CD14-positive monocyte (primary cell): ENCODE results near the gene SEC14L2. TPM values are rescaled to one million over a fixed set of nuclear protein-coding genes. Genes with fewer than 3 reads are reported as not detected.

ENCODE experiments used
- DNase-seq, 3 donors: peaks; one replicate each; pipeline ENCODE4 v3.0.0-alpha.2; 2011 to 2022
- H2AFZ ChIP-seq: 2 replicates; pipeline ENCODE4 v1.6.0; 2012; ENCODE audit warnings: mild to moderate bottlenecking, low read depth, low read length, inconsistent platforms; ENCODE audit not compliant: insufficient read depth, poor library complexity, severe bottlenecking
- H3K27ac ChIP-seq, 2 donors: 1 replicate in 1 of 2; 2 replicates in 1 of 2; pipeline ENCODE4 v1.5.1; 2012 to 2013; ENCODE audit warnings: low read length in 2 of 2, control low read depth in 1 of 2, inconsistent platforms in 1 of 2, low read depth in 1 of 2, mild to moderate bottlenecking in 1 of 2
- H3K27me3 ChIP-seq, 2 donors: one replicate each; pipeline versions ENCODE4 v1.6.0 to v1.6.1; 2011 to 2013; ENCODE audit warnings: low read length in 2 of 2; ENCODE audit not compliant: control insufficient read depth in 2 of 2, insufficient read depth in 2 of 2
- H3K36me3 ChIP-seq, 2 donors: replicated peaks in 1 of 2; 1 replicate in 1 of 2; 2 replicates in 1 of 2; pipeline versions ENCODE4 v1.5.1 to v1.6.1; 2012 to 2013; ENCODE audit warnings: low read length in 2 of 2, control low read depth in 1 of 2, inconsistent platforms in 1 of 2, mild to moderate bottlenecking in 1 of 2; ENCODE audit not compliant: insufficient read depth in 2 of 2, control insufficient read depth in 1 of 2
- H3K4me1 ChIP-seq, 2 donors: 1 replicate in 1 of 2; 2 replicates in 1 of 2; pipeline versions ENCODE4 v1.5.1 to v1.6.1; 2012 to 2013; ENCODE audit warnings: low read length in 2 of 2, control low read depth in 1 of 2, inconsistent platforms in 1 of 2, mild to moderate bottlenecking in 1 of 2, moderate library complexity in 1 of 2; ENCODE audit not compliant: insufficient read depth in 2 of 2, control insufficient read depth in 1 of 2
- H3K4me2 ChIP-seq: replicated peaks from 2 replicates; pipeline ENCODE3; 2012; ENCODE audit warnings: low read length, moderate library complexity, mild to moderate bottlenecking; ENCODE audit not compliant: poor library complexity, severe bottlenecking; ENCODE audit errors: extremely low read depth
- H3K4me3 ChIP-seq, 3 experiments: fragments of 200-600 bp in 1 of 3; sonication (generic) in 1 of 3; replicated peaks in 1 of 3; 1 replicate in 2 of 3; 2 replicates in 1 of 3; pipeline ENCODE4 v1.5.1; 2011 to 2013; ENCODE audit warnings: low read length in 3 of 3, mild to moderate bottlenecking in 3 of 3, control low read depth in 2 of 3, low read depth in 2 of 3, inconsistent platforms in 1 of 3, moderate library complexity in 1 of 3
- H3K79me2 ChIP-seq: 2 replicates; pipeline ENCODE4 v1.6.0; 2012; ENCODE audit warnings: mild to moderate bottlenecking, control low read depth, inconsistent platforms, low read length, moderate library complexity; ENCODE audit not compliant: insufficient read depth
- H3K9ac ChIP-seq: 2 replicates; pipeline ENCODE4 v1.6.0; 2017; ENCODE audit warnings: low read length, mild to moderate bottlenecking; ENCODE audit not compliant: insufficient read depth, poor library complexity, severe bottlenecking
- H3K9me3 ChIP-seq, 2 donors: replicated peaks in 1 of 2; 1 replicate in 1 of 2; 2 replicates in 1 of 2; pipeline versions ENCODE4 v1.5.1 to v1.6.1; 2012 to 2013; ENCODE audit warnings: low read length in 2 of 2, control low read depth in 1 of 2; ENCODE audit not compliant: control insufficient read depth in 1 of 2, insufficient read depth in 1 of 2
- H4K20me1 ChIP-seq: 2 replicates; pipeline ENCODE4 v1.6.0; 2012; ENCODE audit warnings: mild to moderate bottlenecking, low read length, control low read depth, moderate library complexity; ENCODE audit not compliant: insufficient read depth
- H3K27ac Mint-ChIP-seq, 7 donors: one replicate each; pipeline ENCODE4 v1.8.0; 2020; ENCODE audit warnings: mild to moderate bottlenecking in 7 of 7, mixed read lengths in 7 of 7, moderate library complexity in 6 of 7, inconsistent platforms in 2 of 7
- H3K27me3 Mint-ChIP-seq, 3 donors: one replicate each; pipeline ENCODE4 v1.8.0; 2021 to 2022; ENCODE audit warnings: low read depth in 3 of 3, mild to moderate bottlenecking in 3 of 3, mixed read lengths in 3 of 3, moderate library complexity in 3 of 3, inconsistent platforms in 1 of 3
- H3K36me3 Mint-ChIP-seq, 2 donors: one replicate each; pipeline ENCODE4 v1.8.0; 2020; ENCODE audit warnings: mixed read lengths in 2 of 2, inconsistent platforms in 1 of 2, mild to moderate bottlenecking in 1 of 2
- H3K4me1 Mint-ChIP-seq: one replicate; pipeline ENCODE4 v1.8.0; 2020; ENCODE audit warnings: mild to moderate bottlenecking, mixed read lengths
- H3K4me3 Mint-ChIP-seq, 2 donors: one replicate each; pipeline ENCODE4 v1.8.0; 2020; ENCODE audit warnings: mild to moderate bottlenecking in 2 of 2, mixed read lengths in 2 of 2, moderate library complexity in 1 of 2
- H3K9me3 Mint-ChIP-seq, 7 donors: one replicate each; pipeline ENCODE4 v1.8.0; 2020 to 2022; ENCODE audit warnings: mixed read lengths in 7 of 7, mild to moderate bottlenecking in 6 of 7, moderate library complexity in 6 of 7, inconsistent platforms in 2 of 7
- CTCF ChIP-seq: fragments of 200-600 bp; IDR thresholded peaks from one replicate; pipeline ENCODE4 v1.8.0; 2022; ENCODE audit warnings: antibody characterized with exemption, mild to moderate bottlenecking
- WGBS: methylation state at CpG from one replicate; pipeline ENCODE4 v1.1.5; 2013; ENCODE audit warnings: missing lambda C conversion rate; ENCODE audit not compliant: insufficient coverage; 5-methylcytosine and 5-hydroxymethylcytosine counted together
- intact Hi-C, 2 donors: fragments of 100-400 bp; cut with micrococcal nuclease; formaldehyde crosslinking; loops; one replicate each; pipeline versions ENCODE4 v1.15.0 to v1.15.1; 2023
- polyA plus RNA-seq, 3 donors: library from polyadenylated mRNA; depleted of rRNA in 1 of 3; unstranded in 2 of 3; stranded (reverse) in 1 of 3; fragments of 300-500 nt in 2 of 3; fragments of >200 nt in 1 of 3; fragmentation: Illumina TruSeq in 2 of 3; gene quantifications; 1 replicate in 2 of 3; 2 replicates in 1 of 3; pipeline ENCODE4 v1.2.3, GENCODE V29; 2012 to 2021

SEC14L2 gene
- polyA plus RNA-seq, 3 donors: 0.03 TPM; not detected in 1

DNA sequence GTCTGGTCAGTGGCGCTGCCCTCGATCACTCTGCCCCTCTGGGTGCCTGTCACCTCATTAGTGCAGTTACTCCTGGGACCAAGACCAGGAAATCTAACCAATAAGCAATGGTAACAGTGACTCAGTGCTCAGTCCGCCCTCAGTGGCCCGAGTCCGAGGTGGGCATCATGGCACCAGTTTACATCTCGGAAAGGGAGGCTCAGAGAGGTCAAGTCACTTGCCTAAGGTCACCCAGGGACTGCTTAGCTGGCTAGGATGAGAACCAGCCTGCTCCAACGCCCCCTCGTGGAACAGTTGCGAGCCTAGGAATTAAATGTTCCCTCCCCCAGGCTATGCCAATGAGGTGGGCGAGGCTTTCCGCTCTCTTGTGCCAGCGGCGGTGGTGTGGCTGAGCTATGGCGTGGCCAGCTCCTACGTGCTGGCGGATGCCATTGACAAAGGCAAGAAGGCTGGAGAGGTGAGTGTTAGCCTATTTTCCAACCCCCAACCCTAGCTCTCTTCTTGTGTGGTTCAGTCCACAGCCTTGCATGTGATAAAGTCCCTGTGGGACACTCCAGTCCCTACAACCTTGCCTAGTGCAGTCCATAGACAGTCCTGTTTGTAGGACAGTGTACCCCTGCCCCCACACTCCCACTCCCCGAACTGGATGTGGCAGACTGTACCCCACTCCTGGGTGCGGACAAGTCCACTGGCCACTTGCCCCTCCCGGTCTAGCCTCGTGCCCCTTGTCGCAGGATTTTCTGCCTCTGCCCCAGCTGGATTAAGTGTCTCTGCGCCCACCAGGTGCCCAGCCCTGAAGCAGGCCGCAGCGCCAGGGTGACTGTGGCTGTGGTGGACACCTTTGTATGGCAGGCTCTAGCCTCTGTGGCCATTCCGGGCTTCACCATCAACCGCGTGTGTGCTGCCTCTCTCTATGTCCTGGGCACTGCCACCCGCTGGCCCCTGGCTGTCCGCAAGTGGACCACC, 29.9 kb downstream of the SEC14L2 start:
- peaks cover 40% of the 10 kb centered on the region for H3K4me1 Mint-ChIP-seq
- H3K27ac ChIP-seq: peak overlapping the region in 1 of 2 donors; percentile 51
- no peaks in the 10 kb centered on the region for H3K27me3 ChIP-seq
- H3K79me2 ChIP-seq: peaks cover 6% of the 10 kb centered on the region
- peak; percentile 80 for TF ChIP-seq CTCF
- H4K20me1 ChIP-seq: no peaks in the 10 kb centered on the region
- peak overlapping the region; percentile 74 for H3K9ac ChIP-seq
- peak overlapping the region; percentile 49 to 88 (median 50) for H3K4me3 ChIP-seq
- H3K4me1 ChIP-seq: peaks cover 40 to 46% of the 10 kb centered on the region in 2 donors
- H3K27ac Mint-ChIP-seq: peak overlapping the region; percentile 76 to 93 (median 85)
- 84% methylated on average over 19 of the region's 29 CpGs for WGBS
- peaks cover 0 to 3% (median 0%) of the 10 kb centered on the region in 7 donors for H3K9me3 Mint-ChIP-seq
- H2AFZ ChIP-seq: peak overlapping the region; percentile 91
- peak; percentile 76 to 79 (median 78) for DNase-seq
- peaks cover 0 to 5% (median 2%) of the 10 kb centered on the region in 3 donors for H3K27me3 Mint-ChIP-seq
- H3K36me3 Mint-ChIP-seq: peaks cover 3 to 12% of the 10 kb centered on the region in 2 donors
- H3K4me2 ChIP-seq: peak overlapping the region; percentile 85
- no peaks in the 10 kb centered on the region for H3K9me3 ChIP-seq
- peak overlapping the region; percentile 87 to 93 for H3K4me3 Mint-ChIP-seq
- intact Hi-C loops: loop anchor here (5.0 to 10.0 kb wide), 3 partner anchors 34 to 542 kb away; partner anchors contain the start of genes MTMR3 (in 1 of the 2) and RNF215 (in 1 of the 2)
- no peaks in the 10 kb centered on the region for H3K36me3 ChIP-seq

GRCh38 chr22:30427871-30428270, 31.1 kb downstream of the SEC14L2 start:
- Histone ChIP-seq H4K20me1 (no peaks in the 10 kb centered on the region), H3K4me1 (peaks cover 33 to 39% of the 10 kb centered on the region in 2 donors), H2AFZ (no peak overlapping the region), H3K9me3 (no peaks in the 10 kb centered on the region), H3K79me2 (peaks cover 5% of the 10 kb centered on the region), H3K4me2 (no peak overlapping the region), H3K9ac (no peak overlapping the region), H3K4me3 (no peak overlapping the region), H3K36me3 (no peaks in the 10 kb centered on the region), H3K27me3 (no peaks in the 10 kb centered on the region), H3K27ac (no peak overlapping the region)
- peaks cover 3 to 12% of the 10 kb centered on the region in 2 donors for H3K36me3 Mint-ChIP-seq
- peak overlapping the region in 1 of 7 donors; percentile 20 for H3K27ac Mint-ChIP-seq
- H3K4me3 Mint-ChIP-seq: no peak overlapping the region
- TF ChIP-seq CTCF: no peak
- intact Hi-C loops: loop anchor here (5.0 to 10.0 kb wide), 3 partner anchors 36 to 543 kb away; partner anchors contain the start of genes MTMR3 (in 1 of the 2) and RNF215 (in 1 of the 2)
- H3K27me3 Mint-ChIP-seq: peaks cover 0 to 7% (median under 1%) of the 10 kb centered on the region in 3 donors
- whole genome bisulfite sequencing: no CpG with 5 or more reads among the region's 1 CpG
- H3K9me3 Mint-ChIP-seq: peaks cover 0 to 3% (median 0%) of the 10 kb centered on the region in 7 donors
- no peak for DNase-seq
- H3K4me1 Mint-ChIP-seq: peaks cover 28% of the 10 kb centered on the region
